Endothelial cell of umbilical vein (primary cell): ENCODE results near the gene GFER. TPM values are rescaled to one million over a fixed set of nuclear protein-coding genes. Genes with fewer than 3 reads are reported as not detected.

Experiments used
- BruUV-seq: library from RNA; stranded (reverse); fragments of 400-500 nt; replicated peaks from 2 replicates; lab custom pipeline; 2021; lab: Mats Ljungman, UMichigan
- CTCF ChIA-PET: fragments of 300-600, 350-600 bp; sonication (Branson Sonifier 250); formaldehyde crosslinking; loops from one replicate; lab custom pipeline; 2021; ENCODE audit warnings: antibody characterized with exemption, inconsistent platforms; lab: Charles Lee
- POLR2A ChIA-PET: fragments of 300-600, 350-600 bp; sonication (Branson Sonifier 250); formaldehyde crosslinking; loops from one replicate; lab custom pipeline; 2021; ENCODE audit warnings: antibody characterized with exemption, inconsistent platforms; lab: Charles Lee
- DNase-seq: peaks from one replicate; pipeline ENCODE4 v3.0.0-alpha.2; 2011; ENCODE audit warnings: low read depth, low spot score
- FAIRE-seq: peaks from 2 replicates; lab custom pipeline; 2011; peaks lifted over from hg19 to GRCh38; lab: Jason Lieb, UNC
- H2AFZ ChIP-seq: 2 replicates; pipeline ENCODE4 v1.6.0; 2012; ENCODE audit warnings: low read depth, low read length, control low read depth, inconsistent platforms
- H3K27ac ChIP-seq: 2 replicates; pipeline ENCODE4 v1.5.1; 2011; ENCODE audit warnings: low read depth, mild to moderate bottlenecking, control low read depth, low read length, moderate library complexity; ENCODE audit not compliant: insufficient read depth
- H3K27me3 ChIP-seq, 2 experiments: 2 replicates each; pipeline versions ENCODE4 v1.6.0 to v1.6.1; 2011; ENCODE audit warnings: low read length in 2 of 2, mixed read lengths in 1 of 2; ENCODE audit not compliant: control insufficient read depth in 2 of 2, insufficient read depth in 2 of 2
- H3K36me3 ChIP-seq, 2 experiments: 2 replicates in 1 of 2; 3 replicates in 1 of 2; pipeline ENCODE4 v1.5.1; 2011; ENCODE audit warnings: low read length in 2 of 2, mild to moderate bottlenecking in 1 of 2, moderate library complexity in 1 of 2; ENCODE audit not compliant: control insufficient read depth in 2 of 2, insufficient read depth in 2 of 2; ENCODE audit errors: extremely low read depth in 1 of 2
- H3K4me1 ChIP-seq: 3 replicates; pipeline ENCODE4 v1.5.1; 2011; ENCODE audit warnings: mild to moderate bottlenecking, low read length; ENCODE audit not compliant: control insufficient read depth, insufficient read depth; ENCODE audit errors: extremely low read depth
- H3K4me2 ChIP-seq: 2 replicates; pipeline ENCODE4 v1.6.1; 2011; ENCODE audit warnings: low read length, control low read depth, mixed read lengths; ENCODE audit not compliant: insufficient read depth
- H3K4me3 ChIP-seq, 3 experiments: fragments of 200-600 bp in 1 of 3; sonication (generic), shearing (Covaris generic) in 1 of 3; replicated peaks in 1 of 3; 2 replicates each; pipeline ENCODE4 v1.5.1; 2011 to 2016; ENCODE audit warnings: control low read depth in 3 of 3, low read length in 3 of 3, mild to moderate bottlenecking in 2 of 3, inconsistent platforms in 1 of 3, low read depth in 1 of 3, moderate library complexity in 1 of 3; ENCODE audit not compliant: insufficient read depth in 1 of 3
- H3K79me2 ChIP-seq: 2 replicates; pipeline ENCODE4 v1.6.0; 2012; ENCODE audit warnings: low read length, inconsistent platforms; ENCODE audit not compliant: control insufficient read depth, insufficient read depth
- H3K9ac ChIP-seq: replicated peaks from 2 replicates; pipeline ENCODE3; 2011; ENCODE audit warnings: low read length, control low read depth; ENCODE audit not compliant: insufficient read depth; ENCODE audit errors: extremely low read depth
- H3K9me1 ChIP-seq: replicated peaks from 3 replicates; pipeline ENCODE4 v1.6.0; 2011; ENCODE audit warnings: mild to moderate bottlenecking, low read length; ENCODE audit not compliant: control insufficient read depth, insufficient read depth; ENCODE audit errors: extremely low read depth
- H3K9me3 ChIP-seq: replicated peaks from 2 replicates; pipeline ENCODE4 v1.5.1; 2012; ENCODE audit warnings: low read length, inconsistent platforms; ENCODE audit not compliant: control insufficient read depth, insufficient read depth
- H4K20me1 ChIP-seq: replicated peaks from 2 replicates; pipeline ENCODE3; 2011; ENCODE audit warnings: mild to moderate bottlenecking, low read length; ENCODE audit not compliant: control insufficient read depth, insufficient read depth; ENCODE audit errors: extremely low read depth
- CTCF ChIP-seq, 2 donors: IDR thresholded peaks; 1 replicate in 1 of 2; 2 replicates in 1 of 2; pipeline ENCODE4 v1.5.1; 2011; ENCODE audit warnings: low read length in 2 of 2, mild to moderate bottlenecking in 2 of 2, moderate library complexity in 2 of 2, control low read depth in 1 of 2, inconsistent platforms in 1 of 2, low read depth in 1 of 2; ENCODE audit not compliant: insufficient read depth in 1 of 2; ENCODE audit errors: extremely low read depth in 1 of 2
- EZH2 ChIP-seq: IDR thresholded peaks from 2 replicates; pipeline ENCODE4 v1.6.1; 2012; ENCODE audit warnings: borderline replicate concordance, low read depth, mild to moderate bottlenecking, moderate library complexity, low read length, inconsistent platforms; ENCODE audit not compliant: severe bottlenecking
- FOS ChIP-seq: IDR thresholded peaks from 2 replicates; pipeline ENCODE4 v1.6.1; 2011; ENCODE audit warnings: mild to moderate bottlenecking, low read length, moderate library complexity, borderline replicate concordance; ENCODE audit not compliant: insufficient read depth
- GATA2 ChIP-seq: IDR thresholded peaks from 2 replicates; pipeline ENCODE4 v1.7.0; 2011; ENCODE audit warnings: low read depth, mild to moderate bottlenecking, moderate library complexity, mixed read lengths, low read length; ENCODE audit not compliant: insufficient read length, insufficient read depth
- JUN ChIP-seq: IDR thresholded peaks from 2 replicates; pipeline ENCODE4 v1.6.1; 2011; ENCODE audit warnings: borderline replicate concordance, low read depth; ENCODE audit not compliant: insufficient read length, insufficient read depth
- MYC ChIP-seq: IDR thresholded peaks from one replicate; pipeline ENCODE4 v1.6.1; 2011; ENCODE audit warnings: mild to moderate bottlenecking, low read depth, low read length
- POLR2A ChIP-seq: IDR thresholded peaks from 2 replicates; pipeline ENCODE4 v1.6.1; 2012; ENCODE audit warnings: low read depth, mild to moderate bottlenecking, control low read depth, low read length
- POLR2AphosphoS5 ChIP-seq: IDR thresholded peaks from 2 replicates; pipeline ENCODE4 v1.6.1; 2012; ENCODE audit warnings: low read depth, mild to moderate bottlenecking, control low read depth, low read length, moderate library complexity; ENCODE audit not compliant: insufficient read depth
- dilution Hi-C: fragments of 300-500 bp; cut with MboI; formaldehyde crosslinking; loops from one replicate; pipeline ENCODE4 v1.15.0; 2019; ENCODE audit warnings: low sequenced_read_pairs; ENCODE audit not compliant: extremely low pct_ligation_motif_present
- intact Hi-C: fragments of 100-400 bp; cut with micrococcal nuclease; formaldehyde crosslinking; loops from one replicate; pipeline ENCODE4 v1.10.0; 2022
- polyA plus RNA-seq, 4 experiments: library from polyadenylated mRNA; depleted of rRNA in 3 of 4; stranded (reverse) in 3 of 4; unstranded in 1 of 4; fragments of >200 nt; gene quantifications; 2 replicates each; pipeline versions ENCODE4 v1.2.1 to v1.2.3, GENCODE V29; 2011 to 2012; ENCODE audit warnings: missing spikeins in 1 of 4
- total RNA-seq: library from RNA; stranded (reverse); gene quantifications from 2 replicates; pipeline ENCODE4 v1.2.3, GENCODE V29; 2021
- TF ChIP-seq, protein P1 (sequence below): IDR thresholded peaks from 2 replicates; pipeline ENCODE4 v1.6.1; 2011; ENCODE audit not compliant: insufficient read depth, insufficient read length

GFER gene
- total and polyA plus RNA-seq, 2 donors (not counting 3 experiments of a cell fraction or from before 2014, with no cell fraction given), result 13.7 to 29.9 TPM

- no peak overlapping the region for H3K4me3 ChIP-seq
- no peak overlapping the region for H3K27ac ChIP-seq
- ChIA-PET CTCF (interaction anchor here (1.9 kb wide), 1 partner anchor 141 kb away, joined by 12 read pairs; no protein-coding TSS in a partner anchor), POLR2A (interaction anchor here (0.6 kb wide), 1 partner anchor 21 kb away, joined by 8 read pairs; no protein-coding TSS in a partner anchor)
- peaks cover 0 to 53% of the 10 kb centered on the region in 2 experiments for H3K36me3 ChIP-seq
- TF ChIP-seq GATA2 (no peak), EZH2 (no peak)
- TF ChIP-seq, protein P1, sequence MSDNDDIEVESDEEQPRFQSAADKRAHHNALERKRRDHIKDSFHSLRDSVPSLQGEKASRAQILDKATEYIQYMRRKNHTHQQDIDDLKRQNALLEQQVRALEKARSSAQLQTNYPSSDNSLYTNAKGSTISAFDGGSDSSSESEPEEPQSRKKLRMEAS, result no peak
- H3K27me3 ChIP-seq, result no peaks in the 10 kb centered on the region
- H3K4me2 ChIP-seq, result no peak overlapping the region
- no peaks in the 10 kb centered on the region for H3K9me1 ChIP-seq
- dilution Hi-C loops (no loop called here), intact Hi-C loops (no loop called here)
- BruUV-seq, result no TSS peak
- H3K4me1 ChIP-seq, result peaks cover 8% of the 10 kb centered on the region
- H3K9me3 ChIP-seq, result no peaks in the 10 kb centered on the region
- FAIRE-seq, result no peak
- peaks cover 24% of the 10 kb centered on the region for H3K79me2 ChIP-seq
- no peaks in the 10 kb centered on the region for H4K20me1 ChIP-seq
- no peak for DNase-seq
- H2AFZ ChIP-seq, result no peak overlapping the region
- no peak overlapping the region for H3K9ac ChIP-seq
Observed at GRCh38 chr16:1999866-2000514, 16.0 kb downstream of the GFER start.

- no TSS peak for BruUV-seq
- Histone ChIP-seq H3K36me3 (peaks cover 0 to 53% of the 10 kb centered on the region in 2 experiments), H3K9me3 (no peaks in the 10 kb centered on the region), H3K27me3 (no peaks in the 10 kb centered on the region), H3K4me2 (no peak overlapping the region), H3K9ac (no peak overlapping the region), H3K4me3 (no peak overlapping the region), H3K9me1 (no peaks in the 10 kb centered on the region), H3K4me1 (peaks cover 18% of the 10 kb centered on the region), H3K79me2 (peaks cover 34% of the 10 kb centered on the region), H2AFZ (no peak overlapping the region), H4K20me1 (no peaks in the 10 kb centered on the region), H3K27ac (no peak overlapping the region)
- DNase-seq, result no peak
- ChIA-PET CTCF (interaction anchor here (1.9 kb wide), 1 partner anchor 140 kb away, joined by 12 read pairs; no protein-coding TSS in a partner anchor), POLR2A (no interaction called here)
- TF ChIP-seq, protein P1, result no peak
- TF ChIP-seq EZH2, result no peak
- TF ChIP-seq MYC, result no peak
- TF ChIP-seq POLR2A, result no peak
- no peak for TF ChIP-seq JUN
- no peak for TF ChIP-seq CTCF (IDR thresholded peaks at IDR 0.05; ENCODE audit: extremely low read depth in 1 of 2, insufficient read depth in 1 of 2, low read depth in 1 of 2, low read length in 2 of 2)
- no peak for TF ChIP-seq GATA2
- no peak for TF ChIP-seq POLR2AphosphoS5
- TF ChIP-seq FOS, result no peak
- no peak for FAIRE-seq
- dilution Hi-C loops (no loop called here), intact Hi-C loops (no loop called here)
Observed at GRCh38 chr16:2001035-2001434, 17.0 kb downstream of the GFER start.
